ENCODE data around the gene PDE7B. TPM values are rescaled to one million over a fixed set of nuclear protein-coding genes. Genes with fewer than 3 reads are reported as not detected.
"Not testable (repeated sequence)": the region's sequence is repeated elsewhere in the genome, so short reads cannot be mapped to it uniquely, and the experiment has no call there.

PDE7B gene
- total RNA-seq, 1 donor: 1.7 TPM

DNA sequence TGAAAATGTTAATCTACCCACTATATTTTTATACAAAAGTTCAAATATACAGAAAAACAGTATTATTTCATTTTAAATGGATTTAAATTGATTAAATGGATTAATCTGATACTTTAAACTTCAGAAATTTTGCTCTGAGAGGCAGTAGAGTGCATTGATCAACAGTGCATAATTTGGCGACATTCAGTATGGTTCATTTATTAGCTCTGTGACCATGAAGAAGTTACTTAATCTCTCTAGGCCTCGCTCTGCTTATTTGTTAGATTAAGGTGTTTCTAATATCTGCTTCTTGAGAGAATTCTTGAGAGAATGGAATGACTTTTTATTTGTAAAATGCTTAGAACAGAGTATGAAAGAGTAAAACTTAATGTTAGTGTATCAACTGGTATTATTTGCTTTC is 8.9 kb downstream of the PDE7B start:
- DNase-seq (ENCODE audit: low read depth): no peak
- no peak overlapping the region for H3K4me3 ChIP-seq (ENCODE audit: low read depth, low read length)
- TF ChIP-seq, protein P1, sequence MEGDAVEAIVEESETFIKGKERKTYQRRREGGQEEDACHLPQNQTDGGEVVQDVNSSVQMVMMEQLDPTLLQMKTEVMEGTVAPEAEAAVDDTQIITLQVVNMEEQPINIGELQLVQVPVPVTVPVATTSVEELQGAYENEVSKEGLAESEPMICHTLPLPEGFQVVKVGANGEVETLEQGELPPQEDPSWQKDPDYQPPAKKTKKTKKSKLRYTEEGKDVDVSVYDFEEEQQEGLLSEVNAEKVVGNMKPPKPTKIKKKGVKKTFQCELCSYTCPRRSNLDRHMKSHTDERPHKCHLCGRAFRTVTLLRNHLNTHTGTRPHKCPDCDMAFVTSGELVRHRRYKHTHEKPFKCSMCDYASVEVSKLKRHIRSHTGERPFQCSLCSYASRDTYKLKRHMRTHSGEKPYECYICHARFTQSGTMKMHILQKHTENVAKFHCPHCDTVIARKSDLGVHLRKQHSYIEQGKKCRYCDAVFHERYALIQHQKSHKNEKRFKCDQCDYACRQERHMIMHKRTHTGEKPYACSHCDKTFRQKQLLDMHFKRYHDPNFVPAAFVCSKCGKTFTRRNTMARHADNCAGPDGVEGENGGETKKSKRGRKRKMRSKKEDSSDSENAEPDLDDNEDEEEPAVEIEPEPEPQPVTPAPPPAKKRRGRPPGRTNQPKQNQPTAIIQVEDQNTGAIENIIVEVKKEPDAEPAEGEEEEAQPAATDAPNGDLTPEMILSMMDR (IDR thresholded peaks at IDR 0.05; ENCODE audit: insufficient read depth, low read depth, low read length): no peak

DNA sequence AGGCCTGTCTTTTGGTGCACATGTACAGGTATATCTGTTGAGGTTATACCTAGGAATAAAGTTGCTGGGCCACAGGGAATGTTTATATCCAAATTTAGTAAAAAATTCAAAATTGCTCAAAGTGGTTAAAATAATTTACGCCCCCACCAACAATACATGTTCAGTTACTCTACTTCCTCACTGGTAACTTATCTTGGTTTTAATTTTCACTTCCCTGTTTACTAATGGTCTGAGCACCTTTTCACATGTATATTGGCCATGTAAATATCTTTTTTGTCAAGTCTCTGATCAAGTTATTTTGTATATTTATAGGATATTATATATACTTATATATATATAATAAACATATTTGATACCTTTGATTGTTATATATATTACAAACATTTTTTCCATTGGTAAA is 9.7 kb downstream of the PDE7B start:
- DNase-seq (ENCODE audit: low read depth): no peak
- TF ChIP-seq, protein P1 (IDR thresholded peaks at IDR 0.05; ENCODE audit: insufficient read depth, low read depth, low read length): no peak
- no peak overlapping the region for H3K4me3 ChIP-seq (ENCODE audit: low read depth, low read length)

DNA sequence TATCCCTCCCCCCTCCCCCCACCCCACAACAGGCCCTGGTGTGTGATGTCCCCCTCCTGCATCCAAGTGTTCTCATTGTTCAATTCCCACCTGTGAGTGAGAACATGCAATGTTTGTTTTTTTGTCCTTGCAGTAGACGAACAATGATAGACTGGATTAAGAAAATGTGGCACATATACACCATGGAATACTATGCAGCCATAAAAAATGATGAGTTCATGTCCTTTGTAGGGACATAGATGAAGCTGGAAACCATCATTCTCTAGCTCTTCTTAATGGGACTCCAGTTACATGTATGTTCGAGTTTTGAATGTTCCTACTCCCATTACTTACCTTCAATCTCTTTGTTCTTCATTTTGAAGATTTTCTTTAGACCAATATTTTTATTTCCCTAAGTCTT is 13.4 kb downstream of the PDE7B start:
- not testable (repeated sequence) for DNase-seq (ENCODE audit: low read depth)

DNA sequence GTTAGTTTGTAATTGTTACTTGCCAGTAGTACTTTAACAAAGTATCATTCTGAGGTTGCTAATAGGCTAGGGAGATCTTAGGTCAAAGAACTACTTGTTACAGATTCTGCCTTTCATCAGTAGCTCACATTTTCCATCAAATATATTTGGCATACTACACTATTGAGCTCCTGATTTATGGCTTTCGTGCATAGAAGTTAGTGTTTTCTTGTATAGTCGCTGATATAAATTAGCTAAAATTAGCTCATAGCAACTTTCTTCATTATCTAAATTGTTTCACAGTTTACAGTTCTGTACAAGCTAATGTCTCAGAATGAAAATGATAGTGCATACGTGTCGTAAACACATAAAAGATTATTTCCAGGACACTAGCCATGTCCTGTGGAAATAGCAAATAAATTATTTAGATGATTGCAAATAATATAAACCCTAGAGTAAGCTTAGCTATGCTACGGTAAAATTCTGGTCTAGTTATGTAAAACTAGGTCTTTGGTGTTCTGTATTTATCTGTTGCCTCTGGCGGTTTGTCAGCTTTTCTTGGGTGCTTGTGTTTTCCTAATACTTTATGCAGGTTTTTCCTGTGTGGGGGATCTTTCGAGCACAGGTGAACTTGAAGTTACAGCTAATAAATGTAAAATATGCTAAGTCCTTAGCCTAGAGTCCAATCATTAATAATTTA is 15.1 kb downstream of the PDE7B start:
- H3K4me3 ChIP-seq (ENCODE audit: low read depth, low read length): no peak overlapping the region
- no peak for DNase-seq (ENCODE audit: low read depth)
- TF ChIP-seq, protein P1 (IDR thresholded peaks at IDR 0.05; ENCODE audit: insufficient read depth, low read depth, low read length): no peak

More for the DNA sequence above, 13.4 kb downstream of the PDE7B start:
- not testable (repeated sequence) for H3K4me3 ChIP-seq (ENCODE audit: low read depth, low read length)

DNA sequence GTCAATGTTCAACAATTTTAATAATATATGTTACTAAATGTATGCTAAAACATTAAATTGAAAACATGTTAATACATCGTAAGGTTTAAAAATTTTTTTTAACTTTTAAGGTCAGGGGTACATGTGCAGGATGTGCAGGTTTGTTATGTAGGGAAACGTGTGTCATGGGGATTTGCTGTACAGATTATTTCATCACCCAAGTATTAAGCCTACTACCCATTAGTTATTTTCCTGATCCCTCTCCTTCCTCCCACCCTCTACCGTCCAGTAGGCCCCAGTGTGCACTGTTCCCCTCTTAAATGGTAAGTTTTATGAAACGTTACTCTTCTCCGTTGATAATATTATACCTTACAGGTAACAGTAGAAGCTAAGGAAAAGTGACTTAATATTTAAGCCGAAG is 15.8 kb downstream of the PDE7B start:
- TF ChIP-seq, protein P1 (IDR thresholded peaks at IDR 0.05; ENCODE audit: insufficient read depth, low read depth, low read length): no peak
- H3K4me3 ChIP-seq (ENCODE audit: low read depth, low read length): no peak overlapping the region
- no peak for DNase-seq (ENCODE audit: low read depth)

DNA sequence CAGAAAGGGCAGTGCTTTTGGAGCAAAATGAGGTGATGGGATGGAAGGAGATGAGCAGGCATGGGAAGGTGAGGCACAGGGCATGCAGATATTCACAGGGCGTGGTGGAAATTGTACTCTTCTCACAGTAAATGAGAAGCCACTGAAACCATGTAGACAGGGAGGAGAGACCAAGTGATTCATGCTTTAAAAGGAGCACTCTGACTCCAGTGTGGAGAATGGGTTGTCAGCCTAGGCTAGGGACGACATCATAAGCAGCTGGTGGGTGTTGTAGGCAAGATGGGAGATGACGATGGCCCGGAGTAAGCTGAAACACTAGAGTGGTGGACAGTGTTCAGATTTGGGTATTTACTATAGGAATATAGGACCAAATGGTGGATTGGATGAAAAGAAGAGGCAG is 18.4 kb downstream of the PDE7B start:
- H3K4me3 ChIP-seq (ENCODE audit: low read depth, low read length): no peak overlapping the region
- no peak for DNase-seq (ENCODE audit: low read depth)
- TF ChIP-seq, protein P1 (IDR thresholded peaks at IDR 0.05; ENCODE audit: insufficient read depth, low read depth, low read length): no peak

DNA sequence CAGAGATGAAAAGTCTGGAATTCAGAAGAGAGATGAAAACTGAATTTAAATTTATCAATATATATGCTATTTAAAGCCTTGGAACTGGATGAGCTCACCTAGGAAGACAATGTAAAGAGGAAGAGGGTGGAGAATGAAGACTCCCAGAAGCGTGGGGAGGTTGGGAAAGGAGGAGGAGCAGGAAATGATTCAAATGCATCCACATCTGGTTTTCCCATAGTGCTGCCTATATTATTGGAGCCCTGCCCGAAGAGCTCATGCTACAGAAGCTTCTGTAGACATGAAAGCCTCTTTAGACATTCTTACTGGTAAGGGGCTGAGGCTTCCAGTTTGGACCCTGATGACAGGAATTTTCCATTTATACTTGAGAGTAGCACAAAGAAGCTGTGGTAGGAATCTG is 19.2 kb downstream of the PDE7B start:
- H3K4me3 ChIP-seq (ENCODE audit: low read depth, low read length): no peak overlapping the region
- TF ChIP-seq, protein P1 (IDR thresholded peaks at IDR 0.05; ENCODE audit: insufficient read depth, low read depth, low read length): no peak
- peak; percentile 66 for DNase-seq (ENCODE audit: low read depth)

All from fibroblast of villous mesenchyme (primary cell).